HG02981 (cell line): Measurements from ENCODE around the gene TPPP3.
"Not testable (repeated sequence)": the region's sequence is repeated elsewhere in the genome, so short reads cannot be mapped to it uniquely, and the experiment has no call there.

Experiments
- ATAC-seq: cut with Tn5 transposase; IDR thresholded peaks from one replicate; pipeline ENCODE4 v1.9.1; 2021; ENCODE audit warnings: mild to moderate bottlenecking, moderate library complexity; ENCODE audit not compliant: unreplicated experiment

Gene TPPP3

DNA sequence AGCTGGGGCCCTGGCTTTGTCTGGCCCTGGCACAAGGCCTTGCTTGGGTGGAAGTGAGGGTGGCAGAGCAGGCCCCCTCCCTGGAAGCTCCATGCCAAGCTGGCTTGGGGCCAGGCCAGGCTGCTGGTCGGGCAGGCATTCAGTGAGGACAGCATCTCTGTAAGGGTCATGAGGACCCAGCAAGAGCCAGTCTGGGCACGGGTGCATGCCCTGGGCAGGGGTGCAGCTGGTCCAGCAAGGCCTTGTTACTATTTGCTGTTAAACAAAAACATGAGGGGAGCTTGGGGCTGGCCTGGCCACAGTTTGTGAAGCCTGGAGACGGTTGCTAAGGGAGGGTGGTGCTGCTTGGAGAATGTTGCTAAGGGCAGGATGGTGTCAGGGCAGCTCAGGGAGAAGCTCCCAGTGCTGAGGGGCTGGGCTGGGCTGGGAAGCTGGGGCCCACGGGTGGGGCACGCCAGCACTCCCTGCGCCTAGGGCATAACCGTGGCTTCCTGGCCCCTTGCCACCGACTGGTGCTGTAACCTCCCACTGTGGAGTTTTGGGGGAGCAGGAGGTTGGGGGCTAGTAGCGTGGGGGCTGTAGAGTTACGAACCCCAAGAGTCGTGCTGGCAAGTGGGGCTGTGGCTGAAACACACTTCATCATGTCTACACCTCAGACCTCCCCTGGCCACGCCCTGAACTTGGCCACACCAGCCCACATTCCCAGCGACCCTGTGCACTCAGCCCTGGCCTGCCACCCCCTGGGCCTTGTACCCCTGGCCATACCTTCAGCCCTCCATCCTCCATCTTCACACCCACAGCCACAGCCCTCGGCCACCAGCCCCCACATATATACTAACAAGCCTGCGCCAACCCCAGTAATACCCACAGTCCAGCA is 1.6 kb downstream of the TPPP3 start:
- no peak for ATAC-seq

DNA sequence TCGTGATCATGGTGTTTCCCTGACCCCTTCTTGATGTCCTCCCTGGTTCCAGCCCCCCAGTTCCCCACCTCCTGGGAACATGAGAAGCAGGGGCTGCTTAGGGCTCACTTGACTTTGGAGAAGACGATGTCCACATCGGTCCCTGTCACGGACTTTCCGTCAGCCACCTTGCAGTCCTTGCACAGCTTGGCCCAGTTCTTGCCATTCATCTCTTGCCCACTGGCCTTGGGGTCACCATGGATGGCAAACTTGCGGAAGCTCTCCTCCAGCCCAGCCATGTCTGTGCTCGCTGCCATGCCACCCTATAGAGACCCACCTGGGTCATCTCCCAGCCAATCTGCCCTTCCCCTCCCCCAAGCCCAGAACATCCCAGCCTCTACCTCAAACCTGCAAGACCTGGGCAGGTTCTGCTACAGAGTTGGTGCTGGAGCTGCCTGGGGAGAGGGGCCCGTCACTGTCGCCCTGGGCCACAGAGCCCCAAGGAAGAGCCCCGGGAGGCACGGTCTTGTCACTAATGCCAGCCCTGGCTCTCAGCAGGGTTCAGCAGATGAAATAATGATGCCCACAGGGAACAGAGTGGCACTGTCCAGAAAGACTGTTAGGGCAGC is 2.4 kb downstream of the TPPP3 start:
- ATAC-seq: no peak

DNA sequence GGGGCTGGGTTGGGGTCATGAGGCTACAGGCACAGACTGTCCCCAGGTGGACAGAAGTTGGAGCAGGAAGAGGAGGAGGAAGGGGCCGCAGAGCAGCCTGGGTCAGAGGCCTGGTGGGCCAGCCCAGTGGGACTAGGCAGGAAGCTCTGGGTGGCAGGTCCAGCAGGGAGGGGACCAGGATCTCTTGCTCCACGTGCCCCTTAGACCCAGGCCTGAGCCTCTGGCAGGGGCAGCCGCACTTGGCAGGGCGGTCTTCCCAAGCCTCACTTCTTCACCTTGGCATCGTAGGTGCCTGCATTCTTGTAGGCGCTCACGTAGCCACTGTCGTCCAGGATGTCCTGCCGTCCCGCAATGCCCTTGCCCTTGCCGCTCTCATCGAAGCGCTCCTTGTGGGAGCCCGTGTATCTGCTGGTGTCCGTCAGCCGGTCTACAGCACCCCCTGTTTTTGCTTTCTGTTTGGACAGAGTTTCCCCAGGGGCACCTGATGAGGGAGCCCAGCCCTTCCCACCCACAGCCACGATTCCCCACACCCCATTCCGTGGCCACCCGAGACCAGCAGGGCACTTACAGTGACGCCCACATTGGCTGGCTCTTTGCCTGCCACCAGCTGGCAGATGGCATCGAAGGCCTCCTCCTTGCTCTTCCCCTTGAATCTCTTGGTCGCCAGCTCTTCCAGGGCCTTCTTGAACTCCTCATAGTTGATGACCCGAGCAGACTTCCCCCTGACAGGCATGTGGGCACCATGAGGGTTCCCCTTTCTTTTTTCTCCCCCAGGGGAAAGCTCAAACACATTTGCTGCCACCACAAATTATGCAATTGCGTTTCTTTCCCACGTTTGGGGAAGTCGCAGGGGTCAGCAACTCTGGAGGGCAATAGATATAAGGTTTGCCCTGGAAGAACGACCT is 3.1 kb downstream of the TPPP3 start:
- no peak for ATAC-seq

DNA sequence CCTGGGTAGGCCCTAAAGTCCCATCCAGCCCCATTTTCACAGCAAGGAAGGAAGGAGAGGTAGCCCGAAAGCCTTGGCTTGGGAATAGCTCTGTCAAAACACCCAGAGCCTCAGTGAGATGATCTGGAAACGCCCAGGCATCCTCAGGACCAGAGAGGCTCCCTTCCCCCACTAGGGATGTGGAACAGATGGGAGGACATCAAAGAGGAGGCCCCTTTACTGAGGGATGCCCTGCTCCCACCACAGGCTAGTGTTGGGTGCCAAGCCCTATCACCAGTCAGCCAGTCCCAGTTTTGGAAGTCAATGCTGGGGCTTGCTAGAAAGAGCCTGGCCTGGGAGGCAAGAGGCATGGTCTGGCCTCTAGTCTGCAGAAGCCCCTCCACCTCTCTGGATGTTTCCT is 4.7 kb downstream of the TPPP3 start:
- ATAC-seq: no peak

- ATAC-seq: no peak
Measured at GRCh38 chr16:67388191-67388590, 5.1 kb downstream of the TPPP3 start.

DNA sequence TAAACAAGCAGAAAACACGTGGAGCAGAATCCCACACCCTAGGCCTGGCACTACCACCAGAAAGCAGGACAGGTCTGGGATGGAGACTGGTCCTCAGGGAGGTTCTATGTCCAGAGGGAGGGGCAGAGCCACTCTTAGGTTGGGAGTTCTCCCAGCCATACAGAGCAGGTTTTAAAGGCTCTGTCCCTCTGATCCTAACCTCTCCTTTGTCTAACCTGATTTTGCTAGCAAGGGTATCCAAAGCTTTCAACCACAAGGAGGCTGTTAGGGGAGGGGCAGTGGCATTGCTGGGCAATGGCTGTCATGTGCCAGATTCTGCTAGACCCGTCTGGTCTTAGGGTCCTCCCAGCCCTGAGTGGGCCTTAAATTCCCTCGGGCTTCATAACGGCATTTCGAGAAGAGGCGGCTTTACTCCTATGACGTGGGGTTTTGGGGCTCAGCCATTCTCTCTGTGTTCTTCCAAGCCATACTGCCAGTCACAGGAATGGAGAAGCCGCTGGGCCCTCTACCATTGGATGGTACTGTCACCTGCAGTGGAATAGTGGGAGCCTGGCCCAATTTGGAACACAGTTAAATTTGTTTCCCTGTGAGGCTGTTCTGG is 5.7 kb downstream of the TPPP3 start:
- ATAC-seq: no peak

- no peak for ATAC-seq
Measured at GRCh38 chr16:67386861-67387455, 6.3 kb downstream of the TPPP3 start.

GRCh38 chr16:67384778-67385510 is 8.4 kb downstream of the TPPP3 start:
- no peak for ATAC-seq

DNA sequence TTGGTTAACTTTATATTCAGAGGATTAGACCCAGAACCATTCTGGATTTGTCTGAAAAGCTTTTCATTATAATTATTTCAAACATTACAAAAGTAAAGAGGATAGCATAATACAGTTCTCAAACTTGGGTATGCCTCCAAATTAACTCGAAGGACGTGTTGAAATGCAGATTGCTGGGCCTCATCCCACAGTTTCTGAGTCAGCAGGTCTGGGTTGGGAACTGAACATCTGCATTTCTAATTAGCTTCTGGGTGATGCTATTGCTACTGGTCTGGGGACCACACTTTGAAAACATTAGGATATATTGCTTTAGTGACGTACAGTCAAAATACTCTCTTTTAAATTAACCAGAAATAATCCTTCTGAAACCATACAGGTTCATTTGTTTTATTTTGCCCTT is 10.0 kb downstream of the TPPP3 start:
- no peak for ATAC-seq

DNA sequence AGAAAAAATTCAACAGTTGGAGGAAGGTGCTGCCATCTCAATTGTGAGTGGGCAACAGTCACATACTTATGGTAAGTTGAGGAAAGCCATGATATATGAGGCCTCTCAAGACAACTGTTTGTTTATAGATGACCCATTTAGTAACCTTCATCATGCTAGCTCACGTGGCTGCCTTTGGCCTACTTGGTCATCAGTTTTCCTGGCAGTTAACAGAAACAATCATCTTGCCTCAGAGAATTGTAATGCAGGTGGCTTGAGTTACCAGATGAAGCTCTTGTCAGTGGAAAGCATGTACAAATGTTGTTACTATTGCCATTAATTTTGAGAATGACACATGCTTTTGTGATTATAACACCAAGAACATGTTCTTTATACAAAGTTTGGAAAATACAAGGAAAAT is 14.7 kb downstream of the TPPP3 start:
- no peak for ATAC-seq

GRCh38 chr16:67376012-67376411 is 17.3 kb downstream of the TPPP3 start:
- ATAC-seq: not testable (repeated sequence)

DNA sequence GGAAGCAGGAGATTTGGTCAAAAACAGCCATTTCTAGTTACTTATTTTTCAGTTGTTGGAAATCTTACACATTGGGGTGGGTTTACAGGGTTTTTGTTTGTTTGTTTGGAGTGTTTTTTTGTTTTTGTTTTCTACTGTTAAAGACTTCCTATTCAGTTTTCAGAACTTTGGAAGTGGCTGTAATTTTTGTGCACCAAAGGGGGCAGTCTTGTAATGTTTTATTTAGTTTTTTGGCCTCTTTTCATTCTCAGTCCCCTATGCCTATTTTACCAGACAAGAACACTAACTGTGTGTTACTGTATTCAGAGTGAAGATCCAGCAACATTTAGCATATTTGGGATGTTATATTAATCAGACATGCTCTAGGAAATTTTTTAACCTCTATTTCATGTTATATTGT is 20.6 kb downstream of the TPPP3 start:
- no peak for ATAC-seq

DNA sequence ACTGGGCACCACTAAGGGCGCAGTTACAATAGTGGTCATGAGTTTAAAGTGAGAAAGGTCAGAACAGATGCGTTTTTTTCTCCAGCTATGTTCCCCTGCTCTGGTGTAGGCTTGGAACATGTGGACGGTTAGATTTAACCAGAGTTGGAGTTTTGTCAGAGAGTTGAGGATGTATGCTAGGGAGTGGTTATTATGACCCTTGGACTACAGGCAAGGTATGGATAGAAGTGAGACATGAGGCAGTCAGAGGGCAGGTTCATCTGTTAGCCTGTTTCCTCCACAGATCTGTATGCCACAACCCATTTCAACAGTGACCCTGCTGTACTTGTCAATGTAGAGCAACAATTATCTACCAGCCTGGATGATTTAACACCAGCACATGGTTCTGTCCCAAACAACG is 22.6 kb downstream of the TPPP3 start:
- no peak for ATAC-seq

DNA sequence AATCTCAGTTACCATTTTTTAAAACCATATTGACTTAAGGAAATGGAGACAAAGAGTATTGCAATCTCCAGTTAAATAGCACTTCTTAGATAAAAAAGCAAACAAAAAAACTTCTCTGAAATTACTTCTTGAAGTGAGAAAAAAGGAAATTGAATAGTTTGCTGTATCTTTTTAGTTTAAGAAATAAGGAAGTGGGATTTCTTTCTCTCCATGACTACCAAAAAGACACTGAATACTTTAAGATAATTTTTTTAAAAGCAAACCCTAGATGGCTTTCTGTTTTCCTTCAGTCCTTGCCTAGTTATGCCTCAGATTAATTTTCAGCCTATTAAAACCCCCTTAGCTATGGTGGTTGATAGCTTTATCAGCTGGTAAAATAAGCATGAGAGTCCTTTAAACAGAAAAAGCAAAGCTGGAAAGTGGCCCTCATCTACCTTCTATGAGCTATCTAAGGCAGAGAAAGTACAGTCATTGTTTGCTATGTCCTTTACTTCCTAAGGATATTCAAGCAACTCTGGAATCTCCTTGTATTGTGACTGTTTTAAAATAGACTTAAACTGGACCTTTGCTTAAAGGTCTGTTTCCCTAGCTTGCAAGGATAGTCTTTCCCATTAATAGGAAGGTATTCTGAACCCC is 28.6 kb downstream of the TPPP3 start:
- ATAC-seq: no peak

- no peak for ATAC-seq
Measured at GRCh38 chr16:67361038-67361437, 32.3 kb downstream of the TPPP3 start.

- ATAC-seq: not testable (repeated sequence)
Measured at GRCh38 chr16:67359540-67360269, 33.6 kb downstream of the TPPP3 start.

- no peak for ATAC-seq
Measured at GRCh38 chr16:67357561-67357960, 35.7 kb downstream of the TPPP3 start.

DNA sequence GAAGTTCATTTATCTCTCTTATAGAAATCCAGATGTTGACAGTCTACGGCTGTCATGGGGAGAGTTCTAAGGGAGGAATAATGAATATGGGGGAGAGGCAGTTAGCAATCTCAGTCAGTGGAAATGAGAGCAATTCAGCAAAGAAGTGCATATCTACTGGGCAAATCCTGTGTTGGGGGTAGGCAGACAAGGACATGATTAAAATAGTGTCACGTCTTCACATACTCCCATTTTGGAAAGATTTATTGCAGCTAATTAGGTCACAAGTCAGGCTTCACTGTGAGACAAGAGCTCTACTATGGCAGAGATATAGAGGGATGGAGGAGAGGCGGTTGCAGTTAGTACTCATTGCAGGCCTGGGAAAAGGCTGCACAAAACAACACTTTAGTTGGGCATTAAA is 36.9 kb downstream of the TPPP3 start:
- no peak for ATAC-seq

DNA sequence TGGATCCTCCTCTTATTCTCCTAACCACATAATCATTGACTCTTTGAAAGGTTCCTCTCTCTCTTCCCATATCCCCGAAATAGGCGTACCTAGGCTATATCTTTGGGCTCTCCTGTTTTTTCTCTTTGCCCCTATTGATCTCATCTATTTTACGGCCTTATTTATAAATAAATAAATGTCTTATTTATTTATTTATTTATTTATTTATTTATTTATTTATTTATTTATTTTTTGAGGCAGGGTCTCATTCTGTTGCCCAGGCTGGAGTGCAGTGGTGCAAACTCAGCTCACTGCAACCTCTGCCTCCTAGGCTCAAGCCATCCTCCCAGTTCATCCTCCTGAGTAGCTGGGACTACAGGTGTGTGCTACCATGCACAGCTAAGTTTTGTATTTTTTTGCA is 40.8 kb downstream of the TPPP3 start:
- not testable (repeated sequence) for ATAC-seq
